Measurements from ENCODE around the gene PLPP4. TPM values are rescaled to one million over a fixed set of nuclear protein-coding genes. Genes with fewer than 3 reads are reported as not detected.

The PLPP4 gene
- not detected for total RNA-seq (ENCODE audit: unreplicated experiment)
- long read RNA-seq, partial matches to known transcripts: 0 of 1 reads
- long read RNA-seq, other reads (novel, unspliced or antisense): 1 of 1 reads

GRCh38 chr10:120456626-120457430, at the start of gene PLPP4:
Gene PLPP4 (plus strand): TSS chr10:120457227. CDS start chr10:120457306, 79 bp downstream.
- H3K27me3 Mint-ChIP-seq (ENCODE audit: unreplicated experiment): peaks cover 10% of the 10 kb centered on the region
- peak; percentile 35 for DNase-seq (ENCODE audit: low spot score)
- H3K36me3 Mint-ChIP-seq (ENCODE audit: low read depth, unreplicated experiment): no peaks in the 10 kb centered on the region
- H3K4me1 Mint-ChIP-seq (ENCODE audit: unreplicated experiment): peaks cover 12% of the 10 kb centered on the region
- no peak within 1 kb of the TSS for H3K27ac Mint-ChIP-seq (ENCODE audit: unreplicated experiment)
- TF ChIP-seq CTCF (IDR thresholded peaks at IDR 0.05; ENCODE audit: unreplicated experiment): no peak
- H3K4me3 Mint-ChIP-seq (ENCODE audit: unreplicated experiment): peak within 1 kb of the TSS; percentile 91
- no peaks in the 10 kb centered on the region for H3K9me3 Mint-ChIP-seq (ENCODE audit: unreplicated experiment)

GRCh38 chr10:120409816-120410215, 47.2 kb upstream of the PLPP4 start:
- Mint-ChIP-seq H3K36me3 (ENCODE audit: low read depth, unreplicated experiment) (no peaks in the 10 kb centered on the region), H3K27me3 (ENCODE audit: unreplicated experiment) (peaks cover 4% of the 10 kb centered on the region), H3K4me1 (ENCODE audit: unreplicated experiment) (no peaks in the 10 kb centered on the region), H3K27ac (ENCODE audit: unreplicated experiment) (no peak overlapping the region), H3K9me3 (ENCODE audit: unreplicated experiment) (no peaks in the 10 kb centered on the region), H3K4me3 (ENCODE audit: unreplicated experiment) (no peak overlapping the region)
- no peak for DNase-seq (ENCODE audit: low spot score)
- TF ChIP-seq CTCF (IDR thresholded peaks at IDR 0.05; ENCODE audit: unreplicated experiment): no peak

GRCh38 chr10:120414946-120415345, 42.1 kb upstream of the PLPP4 start:
- Mint-ChIP-seq H3K4me1 (ENCODE audit: unreplicated experiment) (no peaks in the 10 kb centered on the region), H3K27me3 (ENCODE audit: unreplicated experiment) (peaks cover 1% of the 10 kb centered on the region), H3K9me3 (ENCODE audit: unreplicated experiment) (no peaks in the 10 kb centered on the region), H3K36me3 (ENCODE audit: low read depth, unreplicated experiment) (no peaks in the 10 kb centered on the region), H3K4me3 (ENCODE audit: unreplicated experiment) (no peak overlapping the region), H3K27ac (ENCODE audit: unreplicated experiment) (no peak overlapping the region)
- no peak for DNase-seq (ENCODE audit: low spot score)
- no peak for TF ChIP-seq CTCF (IDR thresholded peaks at IDR 0.05; ENCODE audit: unreplicated experiment)

GRCh38 chr10:120415709-120416330, 41.2 kb upstream of the PLPP4 start:
- H3K36me3 Mint-ChIP-seq (ENCODE audit: low read depth, unreplicated experiment): no peaks in the 10 kb centered on the region
- no peak overlapping the region for H3K27ac Mint-ChIP-seq (ENCODE audit: unreplicated experiment)

More at GRCh38 chr10:120415709-120416330, 41.2 kb upstream of the PLPP4 start:
- Mint-ChIP-seq H3K9me3 (ENCODE audit: unreplicated experiment) (no peaks in the 10 kb centered on the region), H3K27me3 (ENCODE audit: unreplicated experiment) (peaks cover 1% of the 10 kb centered on the region), H3K4me3 (ENCODE audit: unreplicated experiment) (no peak overlapping the region), H3K4me1 (ENCODE audit: unreplicated experiment) (no peaks in the 10 kb centered on the region)
- TF ChIP-seq CTCF (IDR thresholded peaks at IDR 0.05; ENCODE audit: unreplicated experiment): no peak
- no peak for DNase-seq (ENCODE audit: low spot score)
